DMS53 treated with DMSO at 0.1 percent for 48 hours (cell line): ENCODE results near the gene CCDC9.
A peak's percentile ranks its signal among the peaks of the same experiment; 100 is the strongest.
"Not testable (repeated sequence)": the region's sequence is repeated elsewhere in the genome, so short reads cannot be mapped to it uniquely, and the experiment has no call there.

Source experiments
- DNase-seq: peaks from one replicate; lab custom pipeline; 2025; ENCODE audit not compliant: unreplicated experiment; lab: John Stamatoyannopoulos, UW

CCDC9 gene

DNA sequence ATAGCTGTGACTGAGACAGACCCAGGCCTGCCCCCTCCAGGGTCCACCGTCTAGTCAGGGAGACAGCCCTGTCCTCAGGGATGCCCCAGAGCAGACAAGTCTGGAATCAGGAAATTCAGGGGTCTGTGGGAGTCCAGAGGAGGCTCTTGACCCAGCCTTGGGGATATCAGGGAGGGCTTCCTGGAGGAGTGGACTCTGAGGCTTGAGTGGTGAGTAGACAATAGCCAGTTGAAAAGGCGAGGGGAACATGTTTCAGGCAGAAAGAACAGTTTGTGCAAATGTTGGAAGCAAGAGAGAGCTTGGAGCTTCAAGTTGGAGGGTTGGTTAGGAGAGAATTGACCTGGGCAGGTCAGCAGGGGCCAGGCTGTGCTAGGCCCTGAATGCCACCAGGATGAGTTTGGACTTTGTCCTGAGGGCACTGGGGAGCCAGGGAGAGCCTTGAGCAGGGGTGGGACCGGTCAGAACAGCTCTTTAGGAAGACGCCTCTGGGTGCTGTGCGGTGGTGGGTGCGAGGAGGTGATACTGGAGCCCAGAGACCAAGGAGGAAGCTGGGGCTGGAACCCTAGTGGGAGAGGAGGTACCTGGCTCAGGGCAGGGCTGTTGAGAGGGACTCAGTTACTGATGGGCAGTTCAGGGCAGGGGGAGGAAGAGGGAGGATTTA is 2.7 kb downstream of the CCDC9 start:
- no peak for DNase-seq

DNA sequence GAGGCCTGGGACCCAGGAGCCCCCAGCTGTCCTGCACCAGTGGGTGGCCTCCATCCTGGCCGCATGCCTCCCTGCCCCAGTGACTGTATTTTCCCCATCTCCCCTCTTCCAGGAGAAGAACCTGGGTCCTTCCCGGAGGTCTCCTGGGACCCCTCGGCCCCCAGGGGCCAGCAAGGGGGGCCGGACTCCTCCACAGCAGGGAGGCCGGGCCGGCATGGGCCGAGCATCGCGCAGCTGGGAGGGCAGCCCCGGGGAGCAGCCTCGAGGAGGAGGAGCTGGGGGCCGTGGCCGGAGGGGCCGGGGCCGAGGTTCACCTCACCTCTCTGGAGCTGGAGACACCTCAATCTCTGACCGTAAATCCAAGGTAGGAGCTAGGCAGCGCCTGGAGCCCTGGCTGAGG is 4.2 kb downstream of the CCDC9 start:
- no peak for DNase-seq

DNA sequence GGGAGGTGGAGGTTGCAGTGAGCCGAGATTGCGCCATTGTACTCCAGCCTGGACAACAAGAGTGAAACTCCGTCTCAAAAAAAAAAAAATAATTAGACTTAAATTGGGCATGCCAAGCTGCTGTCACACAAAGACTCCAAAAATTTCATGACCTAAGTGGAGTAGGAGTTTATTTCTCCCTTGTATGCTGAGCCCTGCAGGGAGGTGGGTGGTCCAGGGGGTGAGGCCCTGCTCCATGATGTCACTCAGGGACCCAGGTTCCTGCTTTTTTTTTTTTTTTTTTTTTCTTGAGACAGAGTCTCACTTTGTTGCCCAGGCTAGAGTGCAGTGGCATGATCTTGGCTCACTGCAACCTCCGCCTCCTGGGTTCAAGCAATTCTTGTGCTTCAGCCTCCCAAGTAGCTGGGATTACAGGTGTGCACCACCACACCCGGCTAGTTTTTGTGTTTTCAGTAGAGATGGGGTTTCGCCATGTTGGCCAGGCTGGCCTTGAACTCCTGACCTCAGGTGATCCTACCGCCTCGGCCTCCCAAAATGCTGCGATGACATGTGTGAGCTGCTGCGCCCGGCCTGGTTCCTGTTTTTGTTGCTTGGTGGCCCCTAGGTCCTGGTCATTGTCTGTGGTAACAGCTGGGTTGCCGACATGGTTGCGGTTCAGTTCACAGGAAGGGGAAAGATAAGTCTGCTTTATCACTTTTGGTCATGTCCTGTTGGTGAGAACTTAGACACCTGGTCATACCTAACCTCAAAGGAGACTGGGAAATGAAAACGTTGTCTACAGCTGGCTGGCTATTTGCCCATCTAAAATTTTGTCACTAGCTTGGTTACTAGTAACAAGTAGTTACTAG is 5.8 kb downstream of the CCDC9 start:
- not testable (repeated sequence) for DNase-seq

DNA sequence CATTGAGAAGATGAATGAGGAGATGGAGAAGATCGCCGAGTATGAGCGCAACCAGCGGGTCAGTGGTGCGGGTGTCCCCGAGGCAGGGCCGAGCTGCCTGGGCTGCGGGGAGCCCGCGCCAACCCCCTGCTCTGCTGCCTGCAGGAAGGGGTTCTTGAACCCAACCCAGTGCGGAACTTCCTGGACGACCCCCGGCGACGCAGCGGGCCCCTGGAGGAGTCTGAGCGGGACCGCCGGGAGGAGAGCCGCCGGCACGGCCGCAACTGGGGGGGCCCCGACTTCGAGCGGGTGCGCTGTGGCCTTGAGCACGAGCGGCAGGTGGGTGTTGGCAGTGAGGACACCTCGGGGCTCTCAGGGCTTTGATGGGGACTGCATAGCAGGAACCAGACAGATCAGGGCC is 8.3 kb downstream of the CCDC9 start:
- no peak for DNase-seq

DNA sequence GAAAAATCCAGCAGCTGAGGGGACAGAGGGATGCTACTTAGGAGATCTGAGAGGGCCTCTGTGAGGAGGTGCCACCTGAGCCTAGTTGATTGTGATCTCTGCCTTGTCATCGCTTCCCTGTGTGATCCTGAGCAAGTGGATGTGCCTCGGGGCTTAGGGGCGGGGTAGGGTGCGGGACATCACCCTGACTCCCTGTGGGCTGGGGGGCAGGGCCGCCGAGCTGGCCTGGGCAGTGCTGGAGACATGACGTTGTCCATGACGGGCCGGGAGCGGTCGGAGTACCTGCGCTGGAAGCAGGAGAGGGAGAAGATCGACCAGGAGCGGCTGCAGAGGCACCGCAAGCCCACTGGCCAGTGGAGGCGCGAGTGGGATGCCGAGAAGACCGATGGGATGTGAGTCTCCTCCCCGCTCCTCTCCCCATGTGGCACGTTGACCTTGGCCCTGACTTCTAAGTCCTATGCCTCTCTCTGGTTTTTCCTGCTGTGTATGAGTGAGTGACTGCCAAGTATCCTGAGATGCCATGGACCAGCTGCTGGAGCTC is 10.1 kb downstream of the CCDC9 start:
- no peak for DNase-seq

DNA sequence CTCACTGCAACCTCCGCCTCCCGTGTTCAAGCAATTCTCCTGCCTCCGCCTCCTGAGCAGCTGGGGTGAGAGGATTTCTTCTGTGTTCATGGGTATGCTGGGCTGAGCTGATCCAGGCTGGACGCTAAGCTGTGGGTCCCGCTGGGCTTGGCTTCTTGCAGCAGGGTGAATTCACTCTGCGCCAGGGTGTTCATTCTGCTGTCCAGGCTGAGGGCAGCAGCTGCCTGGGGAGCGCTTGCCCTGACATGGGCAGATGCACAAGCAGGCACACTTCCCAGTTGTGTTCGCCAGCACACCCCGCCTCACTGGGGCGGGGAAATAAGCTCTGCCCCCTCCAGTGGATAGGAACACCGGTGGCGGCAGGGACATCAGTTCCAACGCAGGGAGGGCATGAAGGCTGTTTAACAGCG is 11.0 kb downstream of the CCDC9 start:
- DNase-seq: no peak

DNA sequence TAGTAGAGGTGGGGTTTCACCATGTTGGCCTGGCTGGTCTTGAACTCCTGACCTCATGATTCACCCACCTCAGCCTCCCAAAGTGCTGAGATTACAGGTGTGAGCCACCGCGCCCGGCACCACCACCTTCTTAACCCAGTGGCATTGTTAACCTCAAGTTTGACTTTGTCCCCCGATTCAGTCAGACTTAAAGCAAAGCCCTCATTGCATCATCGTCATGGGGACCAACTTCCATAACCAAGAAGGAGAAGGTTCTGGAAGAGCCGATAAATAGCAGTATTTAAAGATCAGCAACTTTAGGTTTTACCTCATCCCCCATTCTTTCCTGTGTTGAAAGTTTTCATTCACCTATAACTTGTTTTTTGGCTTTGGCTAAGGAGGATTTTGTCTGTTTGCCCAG is 11.7 kb downstream of the CCDC9 start:
- DNase-seq: no peak

DNA sequence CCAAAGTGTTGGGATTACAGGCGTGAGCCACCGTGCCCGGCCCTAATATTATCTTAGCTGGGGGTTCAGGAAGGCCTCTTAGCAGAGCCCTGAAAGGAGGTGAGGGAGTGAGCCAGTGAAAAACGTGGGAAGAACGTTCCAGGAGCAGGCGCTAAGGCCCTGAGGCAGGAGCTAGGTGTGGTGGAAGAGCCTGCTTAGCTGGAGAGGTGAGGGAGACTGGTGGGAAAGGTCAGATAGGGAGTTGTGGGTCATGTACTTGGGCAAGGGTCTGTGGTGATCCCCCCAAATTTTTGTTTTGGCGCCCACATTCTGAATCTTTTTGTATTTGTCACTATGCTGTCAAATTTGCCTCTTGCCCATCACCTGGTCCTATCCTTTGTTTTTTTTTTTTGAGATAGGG is 13.3 kb downstream of the CCDC9 start:
- DNase-seq: no peak

DNA sequence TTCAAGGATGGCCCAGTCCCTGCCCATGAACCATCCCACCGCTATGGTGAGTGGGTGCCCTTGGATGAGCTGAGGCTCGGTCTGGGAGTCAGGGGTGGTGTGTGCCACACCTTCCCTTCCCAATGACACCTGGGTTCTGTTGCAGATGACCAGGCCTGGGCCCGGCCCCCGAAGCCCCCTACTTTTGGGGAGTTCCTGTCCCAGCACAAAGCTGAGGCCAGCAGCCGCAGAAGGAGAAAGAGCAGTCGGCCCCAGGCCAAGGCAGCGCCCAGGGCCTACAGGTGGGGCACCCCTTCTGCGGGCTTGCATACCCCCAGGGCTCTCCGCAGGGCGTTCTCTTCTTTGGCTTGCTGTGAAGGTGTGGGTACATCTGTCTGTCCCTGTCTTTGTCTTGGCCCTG is 14.1 kb downstream of the CCDC9 start:
- DNase-seq: no peak

DNA sequence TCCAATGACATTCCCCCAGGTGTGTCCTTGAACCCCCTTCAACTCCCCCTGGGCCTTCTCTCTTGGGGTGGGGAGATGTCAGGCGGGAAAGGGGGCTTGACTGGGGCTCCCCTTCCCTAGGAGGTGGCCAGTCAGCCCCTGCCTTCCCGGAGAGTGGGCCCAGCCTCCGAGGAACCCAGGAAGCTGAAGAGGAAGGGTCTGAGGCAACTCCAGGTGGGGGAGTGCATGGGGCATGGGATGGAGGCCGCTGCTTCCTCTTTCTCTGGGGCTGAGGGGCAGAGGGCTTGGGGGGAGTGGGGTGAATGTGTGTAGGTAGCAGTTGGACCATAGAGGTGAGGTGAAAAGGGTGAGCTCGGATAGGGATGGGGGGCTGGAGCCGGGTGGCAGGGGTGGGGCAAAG is 15.6 kb downstream of the CCDC9 start:
- no peak for DNase-seq

DNA sequence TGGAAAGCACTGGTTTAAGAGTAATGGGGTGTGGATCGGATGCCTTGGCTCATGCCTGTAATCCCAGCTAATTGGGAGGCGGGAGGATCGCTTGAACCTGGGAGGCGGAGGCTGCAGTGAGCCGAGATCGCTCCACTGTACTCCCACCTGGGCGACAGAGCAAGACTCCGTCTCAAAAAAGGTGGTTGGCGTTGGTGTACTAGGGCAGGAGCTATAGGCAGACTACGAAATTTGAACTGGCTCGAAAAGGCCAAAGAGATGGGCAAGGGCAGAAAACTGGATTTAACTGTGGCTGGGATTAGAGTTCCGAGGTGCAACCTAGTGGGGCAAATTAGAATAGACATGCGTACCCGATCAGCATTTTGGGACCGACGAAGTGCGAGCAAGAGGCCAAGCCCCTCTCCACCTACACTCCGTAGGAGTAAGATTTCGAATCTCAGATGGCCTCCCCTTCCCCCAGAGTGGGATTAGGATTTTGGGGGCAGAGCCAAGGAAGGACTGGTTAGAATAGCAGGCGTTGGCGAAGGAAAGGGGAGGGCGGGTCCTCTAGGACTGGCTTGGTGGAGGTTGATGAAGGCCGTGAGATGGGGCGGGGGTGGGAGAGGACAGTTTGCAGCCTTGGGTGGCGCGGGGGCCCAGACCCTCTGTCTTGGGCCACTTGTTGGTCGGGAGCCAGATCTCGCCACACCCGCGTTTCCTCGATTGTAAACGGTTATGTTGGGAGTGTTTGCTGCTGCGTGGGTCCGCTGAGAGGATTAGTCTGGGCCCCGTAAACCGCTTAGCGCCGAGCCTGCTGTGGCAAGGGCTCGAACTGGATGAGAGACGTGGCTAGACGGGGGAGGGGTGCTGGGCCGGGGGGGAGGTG is 16.4 kb downstream of the CCDC9 start:
- no peak for DNase-seq

DNA sequence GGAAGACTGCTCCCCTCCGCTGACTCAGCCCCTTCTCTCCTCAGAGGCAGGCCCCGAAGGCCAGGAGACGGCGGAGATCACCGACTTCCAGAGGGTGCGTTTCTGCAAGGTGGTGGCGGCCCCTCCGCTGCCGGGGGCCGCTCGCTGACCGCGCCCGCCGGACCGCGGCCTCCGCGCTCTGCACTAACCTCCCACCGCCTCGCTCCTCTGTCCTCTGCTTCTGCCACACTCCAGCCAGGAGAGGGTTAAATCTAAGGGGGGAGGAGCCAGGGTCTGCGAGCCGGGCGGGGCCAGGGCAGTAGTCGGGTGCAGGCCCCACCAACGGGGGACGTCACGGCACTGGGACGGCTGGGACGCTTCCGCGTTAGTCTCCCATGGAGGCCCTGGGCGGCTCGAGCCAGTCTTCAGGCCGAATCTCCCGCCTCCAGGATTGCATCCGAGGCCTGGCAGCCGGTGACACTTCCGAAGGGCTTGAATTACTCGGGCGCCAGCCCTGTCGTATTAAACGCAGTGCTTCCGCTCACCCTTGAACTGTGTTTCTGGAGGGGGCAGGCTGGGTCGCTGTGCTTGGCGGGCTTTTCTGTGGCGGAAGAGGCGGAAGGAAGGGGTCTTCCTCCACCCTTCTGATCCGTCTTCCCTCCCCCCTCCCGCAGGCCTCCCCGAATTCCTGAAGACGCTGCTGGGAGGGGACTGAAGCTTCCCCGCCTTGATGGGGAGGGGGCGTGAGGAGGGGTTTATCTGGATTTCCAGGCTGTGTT is 17.2 kb downstream of the CCDC9 start:
- peak; percentile 84 for DNase-seq

DNA sequence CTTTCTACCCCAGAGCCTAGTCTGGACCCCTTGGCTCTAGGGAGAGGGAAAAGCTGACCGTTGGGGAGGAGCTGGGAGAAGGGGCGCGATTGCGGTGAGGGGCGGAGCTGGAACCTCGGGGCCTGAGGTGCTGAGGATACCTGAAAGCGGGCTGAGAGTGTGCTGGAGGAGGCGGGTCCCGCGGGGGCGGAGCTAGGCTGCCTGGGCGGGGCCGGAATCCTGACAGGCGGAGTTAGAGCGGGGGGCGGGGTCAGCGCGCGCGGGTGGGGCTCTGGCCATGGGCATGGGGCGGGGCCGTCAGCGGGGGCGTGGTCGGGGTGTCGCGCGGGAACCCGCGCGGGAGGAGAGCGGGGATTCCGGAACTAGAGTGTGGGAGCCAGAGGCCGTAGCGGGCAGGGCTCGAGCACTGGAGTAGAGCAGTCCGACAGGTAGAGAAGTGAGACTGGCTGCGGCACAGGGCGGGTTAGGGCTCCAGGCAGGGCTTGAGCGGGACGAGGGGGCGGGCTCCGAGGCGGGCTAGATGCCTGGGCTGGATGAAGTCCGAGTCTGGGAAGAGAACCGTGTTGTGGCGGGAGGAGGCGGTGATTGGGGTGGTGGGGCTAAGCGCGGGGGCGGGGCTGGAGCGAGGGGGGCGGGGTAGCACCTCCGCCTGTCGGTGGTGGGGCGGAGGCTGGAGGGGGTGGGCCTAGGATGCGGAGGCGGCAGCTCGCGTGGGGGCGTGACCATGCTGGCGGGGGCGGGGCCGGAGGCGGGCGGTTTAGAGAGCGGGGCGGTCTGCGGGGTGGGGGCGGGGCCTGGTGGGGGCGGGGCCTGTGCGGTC is 18.0 kb downstream of the CCDC9 start, which contains the start of gene INAFM1:
INAFM1 (plus strand) TSS at position 815 of the 820 bp plus-strand sequence. CDS start 35 bp downstream, outside the sequence.
- DNase-seq: peak; percentile 94

DNA sequence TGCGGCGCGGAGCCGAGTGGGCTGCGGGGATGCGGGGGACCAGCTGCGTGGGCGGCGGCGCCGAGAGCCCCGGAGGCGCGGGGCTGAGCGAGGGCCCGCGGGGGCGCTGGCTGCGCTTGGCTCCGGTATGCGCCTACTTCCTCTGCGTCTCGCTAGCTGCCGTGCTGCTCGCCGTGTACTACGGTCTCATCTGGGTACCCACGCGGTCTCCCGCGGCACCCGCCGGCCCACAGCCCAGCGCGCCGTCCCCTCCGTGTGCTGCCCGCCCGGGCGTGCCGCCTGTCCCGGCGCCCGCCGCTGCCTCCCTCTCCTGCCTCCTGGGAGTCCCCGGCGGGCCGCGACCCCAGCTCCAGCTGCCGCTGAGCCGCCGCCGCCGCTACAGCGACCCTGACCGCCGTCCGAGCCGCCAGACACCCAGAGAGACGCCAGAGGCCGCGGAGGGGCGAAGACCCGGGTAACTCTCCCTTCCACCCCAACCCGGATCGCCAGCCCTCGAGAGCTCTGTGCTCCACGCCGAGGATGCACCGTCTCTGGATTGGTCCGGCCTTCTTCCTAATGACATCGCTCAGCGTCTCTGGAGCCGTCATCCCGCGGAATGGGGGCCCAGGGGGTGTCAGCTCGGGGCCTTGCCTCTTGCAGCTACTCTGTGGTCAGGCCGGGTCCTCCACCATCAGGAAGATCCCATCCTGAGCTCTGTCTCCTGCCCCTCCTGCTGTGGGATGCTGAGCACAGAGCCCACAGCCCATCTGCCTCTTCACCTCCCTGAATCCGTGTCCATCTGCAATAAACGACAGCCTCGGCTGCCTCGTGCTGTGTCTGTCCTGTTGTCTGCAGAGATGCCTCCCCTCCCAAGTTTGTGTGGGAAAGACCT is 18.8 kb downstream of the CCDC9 start:
- DNase-seq: no peak

DNA sequence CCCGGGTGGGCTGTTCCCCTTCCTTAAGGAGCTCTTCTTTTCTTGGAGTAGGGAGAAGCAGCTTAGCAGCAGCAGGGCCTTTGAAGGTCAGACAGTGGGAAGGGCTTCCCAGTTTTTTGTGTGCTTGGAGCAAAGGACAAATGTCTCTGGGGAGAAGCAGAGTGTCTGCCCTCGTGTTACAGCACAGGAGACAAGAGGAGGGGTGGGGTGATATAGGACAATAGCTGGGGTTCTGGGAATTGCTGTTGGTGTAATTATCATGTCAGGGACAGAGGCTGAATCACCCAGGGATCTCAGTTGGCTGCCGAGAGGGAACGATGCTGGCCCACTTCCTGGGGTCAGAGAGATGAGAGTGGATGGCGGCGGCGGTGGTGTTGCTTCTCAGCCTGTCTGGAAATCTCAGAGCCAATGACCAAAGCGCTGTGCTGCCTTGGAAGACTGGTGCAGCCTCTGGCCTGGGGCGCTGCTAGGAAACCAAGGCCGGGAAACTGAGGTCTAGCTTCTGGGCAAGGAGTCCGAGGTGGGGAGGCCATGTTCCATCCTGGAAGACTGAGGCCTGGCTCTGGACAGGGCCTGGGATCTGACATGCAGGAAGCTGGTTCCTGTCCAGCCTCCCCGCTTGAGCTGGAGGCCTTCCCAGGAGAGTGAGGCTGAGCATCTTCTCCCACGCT is 19.6 kb downstream of the CCDC9 start:
- no peak for DNase-seq

DNA sequence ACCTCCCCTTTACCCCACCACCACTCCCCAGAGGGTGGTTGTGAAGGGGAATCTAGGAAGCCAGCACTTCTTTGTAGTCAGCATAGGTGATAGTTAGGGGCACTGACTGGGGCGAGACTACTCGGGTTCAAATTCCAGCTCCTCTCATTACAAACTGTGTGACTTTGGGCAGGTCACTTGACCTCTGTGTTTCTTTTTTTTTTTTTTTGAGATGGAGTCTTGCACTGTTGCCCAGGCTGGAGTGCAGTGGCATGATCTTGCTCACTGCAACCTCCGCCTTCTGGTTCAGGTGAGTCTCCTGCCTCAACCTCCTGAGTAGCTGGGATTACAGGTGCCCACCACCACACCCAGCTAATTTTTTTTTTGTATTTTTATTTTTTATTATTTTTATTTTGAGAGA is 20.2 kb downstream of the CCDC9 start:
- not testable (repeated sequence) for DNase-seq

DNA sequence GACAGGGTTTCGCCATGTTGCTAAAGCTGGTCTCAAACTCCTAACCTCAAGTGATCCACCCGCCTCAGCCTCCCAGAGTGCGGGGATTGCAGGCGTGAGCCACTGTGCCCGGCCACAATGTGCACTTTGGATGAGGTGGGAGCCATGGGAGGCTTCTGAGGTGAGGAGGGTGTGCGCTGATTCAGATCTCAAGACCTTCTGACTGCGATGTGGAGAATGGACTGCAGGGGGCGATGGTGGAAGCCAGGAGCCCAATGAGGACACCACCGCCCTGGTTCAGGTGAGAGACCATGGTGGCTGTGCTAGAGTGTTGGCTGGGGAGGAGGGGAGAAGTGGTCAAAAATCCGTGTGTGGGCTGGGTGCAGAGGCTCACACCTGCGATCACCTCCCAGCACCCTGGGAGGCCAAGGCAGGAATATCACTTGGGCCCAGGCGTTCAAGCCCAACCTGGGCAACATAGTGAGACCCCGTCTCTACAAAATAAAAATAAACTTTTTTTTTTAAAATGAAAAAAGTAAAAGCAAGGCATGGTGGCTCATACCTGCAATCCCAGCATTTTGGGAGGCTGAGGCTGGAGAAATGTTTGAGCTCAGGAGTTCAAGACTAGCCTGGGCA is 24.0 kb downstream of the CCDC9 start:
- DNase-seq: no peak
